SIG-M5 treated with dmso at 0.1 percent for 504 hours (cell line): ENCODE data around the gene CSDE1.

Source experiments
- DNase-seq: peaks from one replicate; lab custom pipeline; 2025; ENCODE audit not compliant: unreplicated experiment; lab: John Stamatoyannopoulos, UW

Gene CSDE1

DNA sequence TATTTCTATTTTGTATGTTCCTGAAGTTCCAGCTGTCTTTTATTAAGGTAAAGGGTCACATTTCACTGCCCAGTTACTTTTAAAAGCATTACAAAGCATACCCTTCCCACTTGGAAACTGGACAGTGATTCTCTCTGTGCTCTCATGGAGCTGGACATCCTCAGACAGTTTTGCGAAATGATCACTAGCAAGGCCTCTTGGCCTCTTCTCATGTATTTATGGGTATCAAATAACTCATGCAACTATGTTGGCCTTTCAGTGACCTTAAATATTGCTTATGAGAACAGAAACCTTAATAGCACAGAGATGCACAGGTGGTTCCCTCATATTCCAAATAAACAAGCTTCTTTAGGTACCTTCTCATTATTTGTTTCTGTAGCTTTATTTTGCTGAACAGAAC, 54.5 kb downstream of the CSDE1 start:
- no peak for DNase-seq

DNA sequence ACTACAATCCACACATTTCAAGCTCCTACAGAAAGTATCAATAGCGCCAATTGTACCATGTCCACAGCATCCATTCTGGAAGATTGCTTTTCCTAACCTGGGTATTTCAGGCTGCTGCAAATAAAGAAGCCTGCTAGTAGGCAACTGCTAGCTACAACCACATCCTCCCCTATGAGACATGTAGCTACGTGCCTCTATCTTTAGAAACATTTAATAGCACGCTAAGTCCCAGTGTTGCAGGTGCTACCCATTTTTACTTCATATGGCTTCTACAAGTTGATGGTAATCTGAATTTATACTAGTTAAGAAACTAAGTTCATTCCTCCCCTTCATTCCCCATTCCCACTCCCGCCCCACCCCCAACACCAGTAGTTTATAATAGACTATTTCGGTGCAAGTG, 55.0 kb downstream of the CSDE1 start:
- no peak for DNase-seq

DNA sequence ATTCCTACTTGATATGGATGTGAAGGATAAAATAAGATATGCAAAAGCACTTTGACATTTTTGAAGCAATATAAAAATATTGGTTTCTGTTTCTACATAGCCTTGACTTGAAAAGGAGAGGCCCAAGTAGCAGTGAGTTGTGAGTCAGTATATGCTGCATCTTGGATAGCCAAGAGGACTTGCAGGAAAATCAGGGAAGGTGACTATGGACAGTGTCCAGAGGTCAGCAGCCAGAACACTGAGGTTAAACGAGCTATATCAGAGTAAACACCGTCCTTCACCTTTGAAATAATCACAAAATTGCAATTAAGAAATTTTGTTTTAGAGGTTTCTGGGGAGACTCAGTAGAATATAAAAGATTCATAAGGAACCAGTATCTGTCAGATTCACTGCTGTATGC, 55.9 kb downstream of the CSDE1 start:
- no peak for DNase-seq

DNA sequence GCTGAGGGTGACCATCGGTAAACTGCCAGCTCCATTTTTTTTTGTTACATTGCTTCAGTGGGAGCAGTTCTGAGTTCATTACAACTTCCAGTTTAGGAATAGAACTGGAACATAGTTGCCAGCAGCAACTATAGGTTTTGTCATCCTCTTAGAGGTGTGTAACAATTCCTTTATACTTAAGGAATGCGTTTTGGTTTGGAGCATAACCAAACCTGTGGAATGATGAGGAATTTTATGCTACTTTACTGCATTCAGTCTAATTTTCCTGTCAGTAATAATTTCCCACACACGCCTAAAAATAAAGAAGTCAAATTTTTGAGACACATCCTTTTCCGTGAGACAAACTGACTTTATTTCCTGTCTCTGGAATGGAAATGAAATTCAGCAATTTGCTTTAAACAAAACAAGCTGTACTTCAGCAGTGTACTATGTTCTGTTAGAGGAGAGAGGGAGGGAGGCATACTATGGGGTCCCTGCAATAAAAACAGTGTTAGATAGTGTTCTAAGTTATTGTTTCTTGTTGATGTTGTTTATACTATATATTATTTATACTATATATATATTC, 57.7 kb downstream of the CSDE1 start:
- DNase-seq = no peak

DNA sequence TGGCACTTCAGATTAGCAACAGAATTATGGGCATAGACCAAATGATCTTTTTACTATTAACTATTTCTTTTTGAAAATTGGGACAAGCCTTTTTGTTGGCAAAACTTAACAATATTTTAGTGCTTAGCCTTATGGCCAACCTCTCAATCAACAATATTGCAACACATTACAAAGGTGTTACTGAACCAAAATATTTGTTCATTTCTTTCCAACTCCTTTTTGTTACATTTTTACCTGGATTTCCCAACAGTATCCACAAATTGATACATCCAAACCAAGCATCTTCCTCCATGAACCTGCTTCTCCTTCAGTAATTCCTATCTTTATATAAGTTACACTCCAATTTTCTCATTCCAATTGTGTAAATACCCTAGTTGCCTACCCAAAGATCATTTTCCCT, 61.0 kb downstream of the CSDE1 start:
- DNase-seq = no peak

DNA sequence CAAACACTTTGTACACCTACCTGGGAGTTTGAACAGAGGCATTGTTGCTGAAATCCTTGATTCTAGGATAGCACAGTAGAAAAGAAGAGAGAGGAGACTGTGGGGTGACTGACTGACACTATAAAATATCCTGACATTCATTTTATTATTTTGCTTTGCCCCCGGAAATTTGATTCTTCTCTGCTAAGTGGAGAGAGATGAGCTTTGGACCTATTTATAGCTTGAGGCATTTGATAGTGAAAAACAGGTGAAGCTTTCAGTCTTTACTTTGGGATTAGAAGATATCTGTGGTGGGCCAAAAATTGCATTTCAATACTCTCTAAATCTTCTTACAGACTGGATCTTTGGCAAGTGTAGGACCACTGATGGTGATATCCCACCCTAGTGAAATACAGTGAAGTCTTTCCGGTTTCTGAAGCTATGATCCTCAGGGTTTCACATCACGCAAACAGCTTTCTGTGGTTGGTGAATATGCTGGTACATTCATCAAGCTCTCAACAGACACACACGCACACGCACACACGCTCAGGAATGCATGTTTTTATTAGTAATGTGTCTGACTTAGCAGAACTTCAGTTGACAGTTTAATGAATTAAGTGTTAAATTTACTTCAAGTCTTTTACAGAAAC, 62.2 kb downstream of the CSDE1 start, which contains the start of gene AMPD1:
Gene AMPD1, minus strand, starts transcription at position 117 of the 629 bp plus-strand sequence. Its CDS starts 75 bp downstream, at position 42.
- no peak for DNase-seq

DNA sequence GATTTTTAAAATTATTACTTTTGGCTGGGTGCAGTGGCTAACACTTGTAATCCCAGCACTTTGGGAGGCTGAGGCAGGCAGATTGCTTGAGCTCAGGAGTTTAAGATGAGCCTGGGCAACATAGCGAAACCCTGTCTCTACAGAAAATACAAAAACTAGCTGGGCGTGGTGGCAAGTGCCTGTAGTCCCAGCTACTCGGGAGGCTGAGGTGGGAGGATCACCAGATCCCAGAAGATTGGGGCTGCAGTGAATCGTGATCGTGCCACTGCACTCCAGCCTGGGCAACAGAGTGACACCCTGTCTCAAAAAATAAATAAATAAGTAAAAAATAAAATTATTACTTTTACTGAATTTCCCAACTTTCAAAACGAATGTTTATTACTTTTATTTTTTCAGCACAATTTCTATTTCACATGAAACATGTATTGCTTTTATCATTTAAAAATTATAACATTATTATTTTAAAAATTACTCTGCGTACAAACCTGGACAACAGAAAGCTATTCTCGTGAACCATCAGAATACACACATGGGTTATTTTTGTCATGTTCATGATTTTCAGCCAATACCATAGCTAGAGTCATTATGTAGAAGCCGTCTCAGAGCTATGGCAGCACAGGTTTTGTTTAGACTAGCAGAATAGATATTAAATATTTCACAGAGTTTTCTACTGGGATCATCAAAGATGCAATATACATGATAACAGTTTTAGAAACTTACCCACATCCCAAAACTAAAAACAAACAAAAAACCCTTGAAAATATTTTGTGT, 63.1 kb downstream of the CSDE1 start:
- no peak for DNase-seq

DNA sequence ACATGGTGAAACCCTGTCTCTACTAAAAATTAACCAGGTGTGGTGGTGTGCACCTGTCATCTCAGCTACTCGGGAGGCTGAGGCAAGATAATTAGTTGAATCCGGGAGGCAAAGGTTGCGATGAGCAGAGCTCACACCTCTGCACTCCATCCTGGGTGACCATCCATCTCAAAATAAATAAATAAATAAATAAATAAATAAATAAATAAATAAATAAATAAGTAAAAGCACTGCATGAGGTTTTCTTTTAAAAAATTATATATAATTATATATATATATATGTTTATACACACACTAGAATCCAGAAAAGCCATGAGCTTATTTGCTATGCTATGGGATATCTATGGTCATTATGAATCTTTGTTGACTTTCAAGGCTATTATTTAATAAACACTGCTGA, 64.8 kb downstream of the CSDE1 start:
- DNase-seq = no peak

DNA sequence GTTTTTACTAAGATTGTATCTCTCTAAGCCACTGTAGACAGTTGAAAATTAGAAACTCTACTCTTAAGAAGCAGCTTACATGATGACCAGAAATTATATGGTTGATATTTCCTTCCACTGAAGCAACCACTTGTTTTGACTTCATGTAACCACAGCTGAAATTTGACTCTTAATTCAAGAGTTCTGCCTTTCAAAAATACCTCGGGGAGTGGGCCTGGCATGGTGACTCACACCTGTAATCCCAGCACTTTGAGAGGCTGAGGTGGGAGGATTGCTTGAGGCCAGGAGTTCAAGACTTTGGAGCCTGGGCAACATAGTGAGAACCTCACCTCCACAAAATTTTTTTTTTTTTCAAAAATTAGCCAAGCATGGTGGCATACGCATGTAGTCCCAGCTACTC, 66.7 kb downstream of the CSDE1 start:
- no peak for DNase-seq

DNA sequence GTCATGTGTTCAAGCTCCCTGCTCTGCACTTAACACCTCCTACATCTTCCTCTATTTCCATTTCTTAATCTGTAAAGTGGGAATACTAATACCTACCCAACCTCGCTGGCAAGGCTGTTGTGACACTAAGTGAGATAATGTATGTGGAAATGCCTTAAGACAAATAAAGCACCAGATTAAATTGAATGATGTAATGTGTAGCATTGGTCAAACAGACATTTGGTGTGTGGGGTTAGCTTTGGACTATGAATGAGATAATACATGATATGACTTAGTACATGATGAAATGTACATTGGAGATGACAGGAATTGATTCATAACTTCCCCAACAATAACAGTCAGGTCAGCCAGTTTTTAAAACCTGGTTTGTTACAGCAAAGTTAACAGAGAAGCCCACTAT, 67.6 kb downstream of the CSDE1 start:
- DNase-seq = no peak

DNA sequence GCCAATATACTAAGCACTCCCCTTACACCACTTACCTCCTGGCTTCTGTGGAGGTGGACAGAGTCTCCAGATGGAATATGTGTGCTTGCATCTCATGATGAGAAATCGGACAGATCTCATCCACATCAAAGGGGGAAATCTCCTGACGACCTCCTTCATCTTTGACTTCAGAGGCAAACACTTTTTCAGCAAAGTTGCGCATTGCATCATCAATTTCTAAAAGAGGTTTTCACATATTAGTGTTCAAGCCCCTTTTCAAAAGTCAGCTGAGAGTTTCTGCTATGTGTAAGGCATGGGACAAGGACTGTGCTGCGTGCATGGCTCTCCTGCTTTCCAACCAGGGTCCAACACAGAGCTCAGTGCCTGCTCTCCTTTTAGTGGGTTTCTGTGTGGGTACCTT, 69.3 kb downstream of the CSDE1 start:
- no peak for DNase-seq

DNA sequence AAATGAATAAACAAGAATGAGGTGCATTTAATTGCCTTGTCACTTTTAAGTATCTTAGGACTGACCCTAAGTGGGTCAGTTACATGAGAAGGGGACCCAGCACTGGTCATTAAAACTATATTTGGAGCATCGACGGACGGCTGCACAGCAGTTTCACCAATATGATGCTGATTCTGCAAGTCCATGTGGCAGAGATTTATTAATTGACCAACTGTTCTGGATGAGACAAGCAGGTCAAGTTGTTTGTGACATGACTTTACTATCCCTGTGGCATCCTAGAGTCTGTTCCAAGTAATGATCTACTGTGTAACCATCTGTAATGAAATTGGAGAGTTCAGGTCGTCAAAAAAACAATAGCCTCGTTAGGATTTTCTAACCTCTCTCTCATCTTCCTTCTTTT, 71.9 kb downstream of the CSDE1 start:
- DNase-seq = no peak

DNA sequence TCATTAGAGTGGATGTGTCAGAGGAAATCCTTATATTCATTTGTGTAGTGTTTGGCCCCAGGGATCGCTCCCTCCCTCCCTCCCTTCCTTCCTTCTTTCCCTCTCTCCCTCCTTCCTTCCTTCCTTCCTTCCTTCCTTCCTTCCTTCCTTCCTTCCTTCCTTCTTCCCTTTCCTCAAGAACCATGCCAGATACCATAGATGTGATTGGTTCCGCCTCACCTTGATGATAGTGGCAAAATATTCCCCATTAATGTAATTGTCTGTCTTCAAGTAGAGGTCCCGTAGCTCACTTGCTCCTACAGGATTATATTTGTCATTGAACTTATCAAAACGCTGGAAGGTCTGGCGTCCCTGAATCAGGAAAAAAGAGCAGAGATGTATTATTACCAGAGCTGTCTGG, 80.1 kb downstream of the CSDE1 start:
- DNase-seq = no peak

DNA sequence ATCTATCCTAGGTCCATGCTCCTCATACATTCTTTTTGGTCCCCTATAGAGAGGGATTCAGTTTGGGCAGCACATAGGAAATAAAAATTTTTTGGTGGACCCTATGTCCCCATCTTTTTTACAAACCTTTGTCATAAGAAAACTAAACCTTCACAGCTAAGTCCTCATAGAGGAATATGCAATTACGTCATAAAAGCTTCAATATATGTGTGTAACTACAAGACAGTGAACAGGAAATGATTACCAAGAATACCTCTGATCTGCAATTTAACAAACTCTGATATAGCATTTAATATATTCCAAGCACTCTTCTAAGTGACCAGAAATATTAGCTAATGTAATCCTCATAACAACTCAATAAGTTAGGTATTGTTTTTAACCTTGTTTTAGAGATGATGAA, 81.7 kb downstream of the CSDE1 start:
- DNase-seq = no peak

DNA sequence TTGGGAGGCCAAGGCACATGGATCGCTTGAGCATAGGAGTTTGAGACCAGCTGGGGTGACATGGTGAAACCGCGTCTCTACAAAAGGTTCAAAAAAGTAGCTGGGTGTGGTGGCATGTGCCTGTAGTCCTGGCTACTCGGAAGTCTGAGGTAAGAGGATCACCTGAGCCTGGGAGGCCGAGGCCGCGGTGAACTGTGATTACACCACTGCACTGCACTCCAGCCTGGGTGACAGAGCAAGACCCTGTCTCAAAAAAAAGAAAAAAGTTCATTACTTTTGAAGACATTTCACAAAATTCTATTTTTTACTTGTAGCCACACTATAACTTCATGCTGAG, 85.9 kb downstream of the CSDE1 start:
- DNase-seq = no peak

DNA sequence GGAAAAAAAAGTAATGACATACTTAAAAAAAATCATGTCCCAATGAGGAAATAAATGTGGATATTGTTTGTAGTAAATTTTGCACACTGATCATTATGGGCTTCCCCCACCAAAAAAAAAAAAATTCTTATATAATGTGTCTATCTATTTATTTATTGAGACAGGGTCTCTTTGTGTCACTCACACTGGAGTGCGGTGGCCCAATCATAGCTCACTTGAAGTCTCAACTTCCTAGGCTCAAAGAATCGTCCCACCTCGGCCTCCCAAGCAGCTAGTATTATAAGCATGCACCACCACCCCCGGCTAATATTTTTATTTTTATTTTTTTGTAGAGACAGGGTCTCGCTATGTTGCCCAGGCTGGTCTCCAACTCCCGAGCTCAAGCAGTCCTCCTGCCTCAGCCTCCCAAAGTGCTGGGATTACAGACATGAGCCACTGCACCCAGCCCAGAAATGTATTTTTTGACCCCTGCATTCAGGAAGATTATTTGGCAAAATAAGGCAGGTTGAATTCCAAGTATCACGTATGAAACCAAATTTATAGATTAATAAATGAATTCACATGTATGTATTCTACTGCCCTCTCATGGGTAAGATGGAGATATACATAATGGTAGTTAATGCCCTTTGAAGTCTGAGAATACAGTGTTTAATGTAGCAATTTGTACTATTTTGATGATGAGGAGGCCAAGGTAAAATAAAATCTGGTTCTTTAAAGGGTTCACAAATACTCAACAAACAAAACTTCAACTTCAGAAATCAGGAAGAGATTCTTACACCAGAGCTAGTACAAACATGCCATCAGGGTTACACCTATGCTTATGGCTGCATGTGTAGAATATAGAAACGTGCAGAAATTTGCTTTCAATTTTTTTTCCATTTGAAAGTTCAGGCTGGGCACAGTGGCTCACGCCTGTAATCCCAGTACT, 86.5 kb downstream of the CSDE1 start:
- DNase-seq = peak; percentile 80

DNA sequence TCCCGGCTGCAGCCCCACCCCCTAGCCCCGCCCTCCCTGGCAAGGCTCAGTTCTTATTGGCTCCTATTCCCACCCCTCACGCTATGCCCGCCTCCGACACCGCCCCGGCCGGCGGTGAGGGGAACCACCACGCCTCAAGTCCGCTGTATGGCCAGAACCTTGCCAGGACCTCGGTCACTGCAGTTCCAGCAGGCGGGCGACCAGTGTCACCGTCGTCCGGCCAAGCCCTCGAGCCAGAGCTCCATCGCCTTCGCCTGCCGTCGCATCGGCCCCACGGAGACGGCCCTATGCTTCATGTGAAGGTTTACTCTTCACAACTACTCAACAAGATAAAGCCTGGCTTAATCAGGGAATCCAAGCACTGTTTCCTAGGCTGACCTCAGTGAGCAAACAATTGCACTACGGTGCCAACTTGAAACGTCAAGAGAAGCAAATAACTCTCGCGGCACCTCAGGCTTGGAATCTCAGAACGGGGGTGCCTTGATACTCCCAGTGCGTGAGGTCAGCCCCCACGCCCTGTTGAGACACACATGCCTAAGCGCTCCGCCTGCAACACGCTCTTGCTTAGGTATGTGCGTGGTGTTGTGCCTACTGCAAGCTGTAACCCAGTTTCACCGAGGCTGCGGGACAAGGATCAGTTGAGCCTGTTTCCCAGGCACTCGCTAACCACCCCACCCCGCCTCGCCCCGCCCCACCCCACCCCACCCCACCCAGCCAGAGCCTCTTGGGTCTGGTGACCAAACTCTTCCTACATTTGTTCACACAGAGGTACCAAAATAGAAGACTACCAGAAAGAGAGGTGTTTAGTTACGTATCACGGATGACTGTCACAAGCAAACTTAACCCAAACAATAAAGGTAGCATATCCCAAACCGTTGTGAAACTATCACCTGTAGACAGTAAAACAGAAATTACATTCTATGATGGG, 87.4 kb downstream of the CSDE1 start:
- peak; percentile 98 for DNase-seq

DNA sequence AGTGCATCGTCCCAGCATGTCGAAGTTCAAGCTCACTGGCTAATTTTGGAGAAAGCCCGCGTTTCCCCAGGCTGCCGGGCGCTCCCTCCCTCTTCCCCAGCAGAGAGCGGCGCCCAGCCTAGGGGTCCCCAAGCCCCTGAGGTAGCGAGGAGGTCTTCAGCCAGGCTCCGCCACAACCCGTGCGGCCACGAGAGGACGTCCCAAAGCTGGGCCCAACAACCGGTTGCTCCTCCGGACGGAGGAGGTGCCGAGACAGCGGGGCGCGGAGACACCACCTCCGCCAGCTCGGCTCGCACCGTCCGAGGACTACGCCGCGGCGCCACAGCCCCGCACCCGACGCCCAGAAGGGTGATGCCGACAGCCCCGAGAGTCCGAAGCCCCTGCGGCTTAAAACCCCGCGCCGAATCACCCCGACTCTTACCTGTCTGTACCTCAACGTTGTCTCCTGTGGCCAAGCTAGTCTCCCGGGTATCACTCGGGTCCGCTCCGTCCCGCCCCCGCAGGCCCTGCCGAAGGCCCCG, 88.2 kb downstream of the CSDE1 start, which contains the start of gene DENND2C:
Gene DENND2C, minus strand, starts transcription at position 488 of the 521 bp plus-strand sequence. CDS start 44,065 bp downstream, outside the sequence.
- no peak for DNase-seq

DNA sequence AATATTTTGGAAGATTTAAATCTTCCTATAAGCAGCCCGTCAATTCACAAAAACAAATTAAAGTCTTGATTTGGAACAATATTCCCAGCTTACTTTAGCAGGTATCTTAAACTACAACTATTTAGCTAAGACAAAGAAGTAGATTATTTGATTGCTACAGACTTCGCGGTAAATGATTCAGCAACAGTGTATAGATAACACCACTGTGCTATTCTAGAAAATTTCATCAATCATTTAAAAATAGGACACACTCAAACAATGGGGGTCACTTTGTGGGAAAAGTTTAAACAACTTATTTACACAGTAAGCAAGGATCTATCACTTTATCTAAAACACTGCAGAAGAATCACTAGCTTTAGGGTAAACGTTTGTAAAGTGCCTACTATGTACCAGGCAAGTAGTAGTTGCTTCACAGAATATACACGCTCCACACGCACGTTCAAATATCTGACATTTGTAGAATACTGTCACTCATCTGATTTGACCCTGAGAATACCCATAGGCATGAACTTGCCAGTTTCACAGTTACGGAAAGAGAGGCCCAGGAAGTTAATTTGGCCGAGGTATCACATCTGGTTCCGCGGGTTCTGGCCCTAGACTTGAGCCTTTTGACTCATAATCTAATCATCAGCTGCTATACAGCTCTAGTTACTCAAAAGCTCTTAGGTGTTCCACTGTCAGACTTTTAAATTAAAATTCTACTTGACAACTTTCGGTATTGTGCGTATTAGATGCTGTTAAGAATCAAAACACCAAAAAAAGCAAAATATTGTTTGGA, 88.8 kb downstream of the CSDE1 start:
- DNase-seq = peak; percentile 44
